Glutamatergic neuron (in vitro differentiated cells): ENCODE data around the gene SLC25A48. TPM values are rescaled to one million over a fixed set of nuclear protein-coding genes. Genes with fewer than 3 reads are reported as not detected.

Experiments used
- DNase-seq: peaks from one replicate; pipeline ENCODE4 v3.0.0; 2022
- H3K27ac Mint-ChIP-seq: one replicate; pipeline ENCODE4 v1.8.0; 2020; ENCODE audit warnings: mild to moderate bottlenecking, mixed read lengths, inconsistent platforms; ENCODE audit not compliant: unreplicated experiment
- H3K27me3 Mint-ChIP-seq: one replicate; pipeline ENCODE4 v1.8.0; 2020; ENCODE audit warnings: mild to moderate bottlenecking, moderate library complexity, mixed read lengths, inconsistent platforms; ENCODE audit not compliant: unreplicated experiment
- H3K36me3 Mint-ChIP-seq: one replicate; pipeline ENCODE4 v1.8.0; 2020; ENCODE audit warnings: mild to moderate bottlenecking, mixed read lengths, inconsistent platforms; ENCODE audit not compliant: unreplicated experiment
- H3K4me1 Mint-ChIP-seq: one replicate; pipeline ENCODE4 v1.8.0; 2020; ENCODE audit warnings: mild to moderate bottlenecking, low read depth, mixed read lengths, inconsistent platforms; ENCODE audit not compliant: unreplicated experiment
- H3K4me3 Mint-ChIP-seq: one replicate; pipeline ENCODE4 v1.8.0; 2020; ENCODE audit warnings: mild to moderate bottlenecking, mixed read lengths, inconsistent platforms; ENCODE audit not compliant: unreplicated experiment
- H3K9me3 Mint-ChIP-seq: one replicate; pipeline ENCODE4 v1.8.0; 2020; ENCODE audit warnings: mild to moderate bottlenecking, moderate library complexity, mixed read lengths, inconsistent platforms; ENCODE audit not compliant: unreplicated experiment
- CTCF ChIP-seq: fragments of 200-600 bp; sonication (generic); IDR thresholded peaks from one replicate; pipeline ENCODE4 v1.5.0; 2021; ENCODE audit not compliant: partially characterized antibody, unreplicated experiment
- total RNA-seq: library from RNA; stranded (reverse); fragmentation: NEBNext Ultra II Directional; extraction: Animal tissue kit (Norgen Biotek cat#: 25700); gene quantifications from one replicate; pipeline ENCODE4 v1.2.1, GENCODE V29; 2021; ENCODE audit not compliant: unreplicated experiment

Gene SLC25A48
- total RNA-seq, 1 donor from 2014 or later: 1.7 TPM

GRCh38 chr5:135862744-135863143, 28.3 kb downstream of the SLC25A48 start:
- H3K27me3 Mint-ChIP-seq: peaks cover 4% of the 10 kb centered on the region
- peaks cover 2% of the 10 kb centered on the region for H3K9me3 Mint-ChIP-seq
- no peak overlapping the region for H3K27ac Mint-ChIP-seq
- H3K4me3 Mint-ChIP-seq: no peak overlapping the region
- no peak for DNase-seq
- no peaks in the 10 kb centered on the region for H3K36me3 Mint-ChIP-seq
- H3K4me1 Mint-ChIP-seq: no peaks in the 10 kb centered on the region
- TF ChIP-seq CTCF: no peak

- H3K27ac Mint-ChIP-seq: no peak overlapping the region
These were observed 30.3 kb downstream of the SLC25A48 start for GRCh38 chr5:135864503-135865435.

GRCh38 chr5:135866016-135866415, 31.6 kb downstream of the SLC25A48 start:
- H3K4me3 Mint-ChIP-seq: no peak overlapping the region
- TF ChIP-seq CTCF: no peak
- no peak for DNase-seq
- peaks cover 6% of the 10 kb centered on the region for H3K27me3 Mint-ChIP-seq
- H3K36me3 Mint-ChIP-seq: no peaks in the 10 kb centered on the region
- H3K4me1 Mint-ChIP-seq: no peaks in the 10 kb centered on the region
- no peak overlapping the region for H3K27ac Mint-ChIP-seq
- peaks cover 2% of the 10 kb centered on the region for H3K9me3 Mint-ChIP-seq

More at GRCh38 chr5:135864503-135865435, 30.3 kb downstream of the SLC25A48 start:
- no peak for TF ChIP-seq CTCF
- no peaks in the 10 kb centered on the region for H3K36me3 Mint-ChIP-seq
- no peak overlapping the region for H3K4me3 Mint-ChIP-seq
- DNase-seq: no peak
- peaks cover 2% of the 10 kb centered on the region for H3K9me3 Mint-ChIP-seq
- no peaks in the 10 kb centered on the region for H3K4me1 Mint-ChIP-seq
- H3K27me3 Mint-ChIP-seq: peaks cover 6% of the 10 kb centered on the region

GRCh38 chr5:135867599-135867998, 33.1 kb downstream of the SLC25A48 start:
- no peaks in the 10 kb centered on the region for H3K36me3 Mint-ChIP-seq
- H3K4me1 Mint-ChIP-seq: no peaks in the 10 kb centered on the region
- H3K9me3 Mint-ChIP-seq: no peaks in the 10 kb centered on the region
- no peak for DNase-seq
- no peak overlapping the region for H3K4me3 Mint-ChIP-seq
- H3K27ac Mint-ChIP-seq: no peak overlapping the region
- peaks cover 6% of the 10 kb centered on the region for H3K27me3 Mint-ChIP-seq
- no peak for TF ChIP-seq CTCF

- no peaks in the 10 kb centered on the region for H3K4me1 Mint-ChIP-seq
- no peak overlapping the region for H3K27ac Mint-ChIP-seq
- H3K4me3 Mint-ChIP-seq: no peak overlapping the region
- peaks cover 2% of the 10 kb centered on the region for H3K27me3 Mint-ChIP-seq
- no peaks in the 10 kb centered on the region for H3K36me3 Mint-ChIP-seq
- DNase-seq: no peak
- no peak for TF ChIP-seq CTCF
- H3K9me3 Mint-ChIP-seq: no peaks in the 10 kb centered on the region
These were observed 34.2 kb downstream of the SLC25A48 start for GRCh38 chr5:135868681-135869080.
